CD4-positive, alpha-beta T cell treated with Interleukin-15 for 4 hours (primary cell): Measurements from ENCODE around the gene GRAMD2A.
"Not testable (repeated sequence)": the region's sequence is repeated elsewhere in the genome, so short reads cannot be mapped to it uniquely, and the experiment has no call there.

ENCODE experiments used
- DNase-seq: peaks from one replicate; pipeline ENCODE4 v3.0.0-alpha.2; 2020; ENCODE audit warnings: low spot score

GRAMD2A gene

GRCh38 chr15:72184165-72184811, 13.3 kb downstream of the GRAMD2A start:
- DNase-seq: no peak

- no peak for DNase-seq
Observed at GRCh38 chr15:72183781-72184164, 13.8 kb downstream of the GRAMD2A start.

- DNase-seq: no peak
Observed at GRCh38 chr15:72182673-72183072, 14.9 kb downstream of the GRAMD2A start.

GRCh38 chr15:72182244-72182643, 15.3 kb downstream of the GRAMD2A start:
- no peak for DNase-seq

GRCh38 chr15:72180761-72181324, 16.7 kb downstream of the GRAMD2A start:
- no peak for DNase-seq

- DNase-seq: no peak
Observed at GRCh38 chr15:72179950-72180581, 17.5 kb downstream of the GRAMD2A start.

GRCh38 chr15:72178976-72179585, 18.5 kb downstream of the GRAMD2A start:
- DNase-seq: no peak

GRCh38 chr15:72176743-72177142, 20.8 kb downstream of the GRAMD2A start:
- DNase-seq: no peak

GRCh38 chr15:72176159-72176558, 21.4 kb downstream of the GRAMD2A start:
- DNase-seq: no peak

GRCh38 chr15:72175186-72176044, 22.2 kb downstream of the GRAMD2A start:
- DNase-seq: no peak

GRCh38 chr15:72174551-72175165, 22.9 kb downstream of the GRAMD2A start:
- DNase-seq: no peak

GRCh38 chr15:72173864-72174550, 23.6 kb downstream of the GRAMD2A start:
- DNase-seq: no peak

GRCh38 chr15:72173401-72173800, 24.2 kb downstream of the GRAMD2A start:
- DNase-seq: no peak

- no peak for DNase-seq
Observed at GRCh38 chr15:72172796-72173195, 24.8 kb downstream of the GRAMD2A start.

- DNase-seq: not testable (repeated sequence)
Observed at GRCh38 chr15:72171978-72172377, 25.6 kb downstream of the GRAMD2A start.

GRCh38 chr15:72170691-72171090, 26.9 kb downstream of the GRAMD2A start:
- DNase-seq: no peak

GRCh38 chr15:72169921-72170611, 27.5 kb downstream of the GRAMD2A start:
- DNase-seq: no peak

- no peak for DNase-seq
Observed at GRCh38 chr15:72169236-72169920, 28.2 kb downstream of the GRAMD2A start.

GRCh38 chr15:72168808-72169190, 28.8 kb downstream of the GRAMD2A start:
- DNase-seq: no peak
